DND-41 (cell line): ENCODE data around the gene EXOC3L4.

ENCODE experiments used
- ATAC-seq: fragments of 200-7000 bp; cut with Tn5 transposase; 3 replicates; pipeline ENCODE4 v1.9.1; 2021; ENCODE audit warnings: low read depth; ENCODE audit not compliant: insufficient read depth
- DNase-seq: peaks from one replicate; pipeline ENCODE4 v3.0.0-alpha.2; 2020
- H2AFZ ChIP-seq: 2 replicates; pipeline ENCODE4 v1.6.0; 2012; ENCODE audit warnings: low read depth, low read length
- H3K27ac ChIP-seq: 2 replicates; pipeline ENCODE4 v1.5.1; 2012; ENCODE audit warnings: low read length, inconsistent platforms
- H3K27me3 ChIP-seq: fragments of 200-600 bp; sonication (generic); 2 replicates; pipeline ENCODE4 v1.6.0; 2012; ENCODE audit warnings: low read length, mild to moderate bottlenecking, inconsistent platforms; ENCODE audit not compliant: insufficient read depth, poor library complexity
- H3K36me3 ChIP-seq: 2 replicates; pipeline ENCODE4 v1.5.1; 2012; ENCODE audit warnings: low read length, inconsistent platforms; ENCODE audit not compliant: insufficient read depth
- H3K4me1 ChIP-seq: 2 replicates; pipeline ENCODE4 v1.5.1; 2012; ENCODE audit warnings: mild to moderate bottlenecking, low read length; ENCODE audit not compliant: insufficient read depth
- H3K4me2 ChIP-seq: 2 replicates; pipeline ENCODE4 v1.6.0; 2012; ENCODE audit warnings: mild to moderate bottlenecking, moderate library complexity, low read length, inconsistent platforms; ENCODE audit not compliant: insufficient read depth
- H3K4me3 ChIP-seq, 2 experiments: fragments of 200-600 bp in 1 of 2; shearing (Covaris generic) in 1 of 2; 2 replicates each; pipeline ENCODE4 v1.5.1; 2012 to 2016; ENCODE audit warnings: inconsistent platforms in 2 of 2, low read length in 2 of 2, mild to moderate bottlenecking in 2 of 2, low read depth in 1 of 2, moderate library complexity in 1 of 2
- H3K79me2 ChIP-seq: 2 replicates; pipeline ENCODE4 v1.6.0; 2012; ENCODE audit warnings: low read length, inconsistent platforms; ENCODE audit not compliant: insufficient read depth
- H3K9ac ChIP-seq: 2 replicates; pipeline ENCODE4 v1.6.0; 2012; ENCODE audit warnings: low read depth, mild to moderate bottlenecking, inconsistent platforms, low read length, moderate library complexity
- H3K9me3 ChIP-seq: 2 replicates; pipeline ENCODE4 v1.5.1; 2012; ENCODE audit warnings: low read length, moderate library complexity, mild to moderate bottlenecking, inconsistent platforms; ENCODE audit not compliant: insufficient read depth, severe bottlenecking
- H4K20me1 ChIP-seq: 2 replicates; pipeline ENCODE4 v1.6.0; 2012; ENCODE audit warnings: low read length; ENCODE audit not compliant: insufficient read depth
- EZH2 ChIP-seq: IDR thresholded peaks from 3 replicates; pipeline ENCODE4 v1.6.1; 2012; ENCODE audit warnings: borderline replicate concordance, low read depth, mild to moderate bottlenecking, moderate library complexity, low read length, inconsistent platforms; ENCODE audit not compliant: severe bottlenecking
- TF ChIP-seq, protein P1 (sequence below): IDR thresholded peaks from 2 replicates; pipeline ENCODE4 v1.5.1; 2012; ENCODE audit warnings: borderline replicate concordance, low read length, moderate library complexity, mild to moderate bottlenecking; ENCODE audit not compliant: poor library complexity, severe bottlenecking; ENCODE audit errors: extremely low read depth

The EXOC3L4 gene

GRCh38 chr14:103081951-103082350 lies 12.6 kb upstream of the EXOC3L4 start:
- Histone ChIP-seq H3K27ac (no peak overlapping the region), H3K36me3 (no peaks in the 10 kb centered on the region)

DNA sequence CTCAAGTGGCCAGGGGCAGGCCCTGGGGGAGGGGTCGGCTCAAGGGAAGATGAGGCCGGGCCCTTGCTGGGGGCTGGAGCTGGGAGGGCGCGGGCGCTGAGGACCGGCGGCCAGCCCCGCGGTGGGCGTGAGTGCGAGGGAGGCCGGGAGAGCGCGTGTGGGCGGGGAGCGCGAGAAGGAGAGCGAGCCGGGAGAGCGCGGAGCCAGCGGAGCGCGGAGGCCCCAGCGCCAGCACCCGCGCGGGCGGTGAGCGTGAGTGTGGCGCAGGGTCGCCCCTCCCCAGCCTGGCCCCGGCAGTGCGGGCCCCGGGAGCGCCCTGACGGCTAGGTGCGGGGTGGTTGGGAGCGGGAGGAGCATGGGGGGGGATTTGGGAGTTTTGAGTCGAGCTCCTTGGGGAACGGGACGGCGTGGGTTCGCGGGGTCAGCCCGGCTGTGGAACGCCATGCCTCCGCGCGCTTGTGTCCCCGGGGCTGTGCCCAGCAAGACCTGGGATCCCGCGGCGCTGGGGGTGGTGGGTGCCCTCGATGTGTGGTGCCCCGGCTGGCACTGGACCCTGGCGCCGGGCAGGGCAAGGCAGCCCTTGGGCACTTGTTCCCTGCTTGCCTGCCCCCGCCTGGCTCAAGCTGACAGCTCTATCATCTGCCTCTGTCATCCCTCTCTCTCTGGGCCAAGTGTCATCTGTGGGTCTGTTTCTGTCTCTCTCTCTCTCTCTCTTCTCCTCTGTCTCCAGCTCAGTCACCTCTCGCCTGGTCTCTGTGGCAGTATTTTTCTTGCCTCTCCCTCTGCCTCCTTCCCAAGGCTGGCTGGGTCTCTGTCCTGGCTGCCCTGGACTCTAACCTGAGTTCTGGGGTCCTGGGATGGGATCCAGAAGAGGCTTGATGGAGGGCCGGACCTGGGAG lies 10.3 kb upstream of the EXOC3L4 start, which contains the start of gene LBHD2:
Gene LBHD2 (plus strand): TSS at position 190 of the 899 bp plus-strand sequence. CDS start 1,803 bp downstream, outside the sequence.
- no peaks in the 10 kb centered on the region for H3K36me3 ChIP-seq
- no peak within 1 kb of the TSS for H3K9ac ChIP-seq
- ATAC-seq: no peak
- no peaks in the 10 kb centered on the region for H3K27me3 ChIP-seq
- H2AFZ ChIP-seq: no peak within 1 kb of the TSS
- no peak within 1 kb of the TSS for H3K4me3 ChIP-seq
- TF ChIP-seq EZH2: no peak
- TF ChIP-seq, protein P1, sequence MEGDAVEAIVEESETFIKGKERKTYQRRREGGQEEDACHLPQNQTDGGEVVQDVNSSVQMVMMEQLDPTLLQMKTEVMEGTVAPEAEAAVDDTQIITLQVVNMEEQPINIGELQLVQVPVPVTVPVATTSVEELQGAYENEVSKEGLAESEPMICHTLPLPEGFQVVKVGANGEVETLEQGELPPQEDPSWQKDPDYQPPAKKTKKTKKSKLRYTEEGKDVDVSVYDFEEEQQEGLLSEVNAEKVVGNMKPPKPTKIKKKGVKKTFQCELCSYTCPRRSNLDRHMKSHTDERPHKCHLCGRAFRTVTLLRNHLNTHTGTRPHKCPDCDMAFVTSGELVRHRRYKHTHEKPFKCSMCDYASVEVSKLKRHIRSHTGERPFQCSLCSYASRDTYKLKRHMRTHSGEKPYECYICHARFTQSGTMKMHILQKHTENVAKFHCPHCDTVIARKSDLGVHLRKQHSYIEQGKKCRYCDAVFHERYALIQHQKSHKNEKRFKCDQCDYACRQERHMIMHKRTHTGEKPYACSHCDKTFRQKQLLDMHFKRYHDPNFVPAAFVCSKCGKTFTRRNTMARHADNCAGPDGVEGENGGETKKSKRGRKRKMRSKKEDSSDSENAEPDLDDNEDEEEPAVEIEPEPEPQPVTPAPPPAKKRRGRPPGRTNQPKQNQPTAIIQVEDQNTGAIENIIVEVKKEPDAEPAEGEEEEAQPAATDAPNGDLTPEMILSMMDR: no peak
- H3K79me2 ChIP-seq: no peaks in the 10 kb centered on the region
- H3K4me1 ChIP-seq: no peaks in the 10 kb centered on the region
- H4K20me1 ChIP-seq: peaks cover 2% of the 10 kb centered on the region
- DNase-seq: no peak
- H3K4me2 ChIP-seq: no peak within 1 kb of the TSS
- no peaks in the 10 kb centered on the region for H3K9me3 ChIP-seq
- H3K27ac ChIP-seq: no peak within 1 kb of the TSS

More at GRCh38 chr14:103081951-103082350, 12.6 kb upstream of the EXOC3L4 start:
- no peak overlapping the region for H2AFZ ChIP-seq
- peaks cover 2% of the 10 kb centered on the region; the same call in 1 of the 2 replicates for H4K20me1 ChIP-seq
- no peak overlapping the region for H3K9ac ChIP-seq
- H3K79me2 ChIP-seq: no peaks in the 10 kb centered on the region
- no peaks in the 10 kb centered on the region for H3K4me1 ChIP-seq
- H3K4me3 ChIP-seq: no peak overlapping the region
- no peaks in the 10 kb centered on the region for H3K27me3 ChIP-seq
- no peak overlapping the region for H3K4me2 ChIP-seq
- H3K9me3 ChIP-seq: no peaks in the 10 kb centered on the region
- DNase-seq: no peak
- TF ChIP-seq, protein P1: no peak
- no peak for TF ChIP-seq EZH2
- no peak for ATAC-seq

DNA sequence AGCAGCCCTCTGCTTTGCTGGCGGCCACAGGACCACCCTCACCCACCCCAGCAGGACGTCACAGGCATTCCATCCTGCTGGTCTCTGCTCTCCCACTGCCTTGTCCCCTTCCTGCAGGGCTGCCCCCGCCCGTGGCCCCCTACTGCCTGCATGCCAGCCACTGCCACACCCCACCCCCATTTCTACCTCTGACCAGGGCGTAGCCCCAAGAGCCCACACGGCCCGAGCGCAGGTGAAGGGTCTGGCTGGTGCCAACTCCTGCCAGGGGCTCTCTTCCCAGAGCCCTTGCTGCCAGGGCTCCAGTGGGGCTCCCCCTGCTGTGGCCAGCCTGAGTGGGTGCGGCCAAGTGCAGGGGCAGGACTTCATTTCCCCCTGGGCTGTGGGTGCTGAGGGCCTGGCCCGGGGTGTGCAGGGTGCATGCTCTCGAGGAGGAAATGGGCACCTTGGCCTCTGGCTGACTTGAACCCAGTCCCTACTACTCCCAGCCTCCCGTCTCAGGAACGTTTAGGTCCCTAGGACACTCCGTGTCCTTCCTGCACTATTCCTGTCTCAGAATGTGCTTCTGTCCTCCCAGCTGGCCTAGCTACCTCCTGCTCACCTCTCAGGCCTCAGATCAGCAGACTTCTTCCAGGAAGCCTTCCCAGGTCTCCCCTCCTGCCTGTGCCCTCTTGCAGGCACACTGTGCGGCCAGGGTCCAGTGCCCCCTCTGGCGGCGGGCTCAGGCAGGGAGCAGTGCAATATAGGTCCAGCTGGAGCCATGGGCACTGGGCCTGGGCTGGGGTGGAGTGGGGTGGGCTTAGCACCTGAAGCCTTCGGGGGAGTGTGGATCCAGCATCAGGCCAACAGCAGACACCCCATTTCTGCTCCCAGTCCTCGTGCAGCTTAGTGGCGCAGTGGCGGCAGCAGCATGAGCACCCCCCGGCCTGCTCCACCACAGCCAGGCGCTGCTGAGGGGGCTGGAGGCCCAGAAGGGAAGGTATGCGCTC lies 9.1 kb upstream of the EXOC3L4 start:
- no peak overlapping the region for H3K4me3 ChIP-seq
- no peak overlapping the region for H3K9ac ChIP-seq
- no peaks in the 10 kb centered on the region for H3K27me3 ChIP-seq
- H3K4me1 ChIP-seq: 0 out of 2 replicates have a peak, but pooled peaks cover 2% of the 10 kb centered on the region
- H2AFZ ChIP-seq: no peak overlapping the region
- no peak overlapping the region for H3K27ac ChIP-seq
- peaks cover 8% of the 10 kb centered on the region for H4K20me1 ChIP-seq
- H3K4me2 ChIP-seq: no peak overlapping the region
- ATAC-seq (no peak), DNase-seq (no peak)
- no peaks in the 10 kb centered on the region for H3K36me3 ChIP-seq
- no peak for TF ChIP-seq EZH2
- TF ChIP-seq, protein P1: no peak
- H3K9me3 ChIP-seq: no peaks in the 10 kb centered on the region
- H3K79me2 ChIP-seq: no peaks in the 10 kb centered on the region
